Stimulated activated CD4-positive, alpha-beta T cell treated with anti-CD3 and anti-CD28 coated beads, TNF-alpha, amount 100 ng/mL, for 48 hours (primary cell): Measurements from ENCODE around the gene TMEM94.
"Not testable (repeated sequence)": the region's sequence is repeated elsewhere in the genome, so short reads cannot be mapped to it uniquely, and the experiment has no call there.

ENCODE experiments used
- DNase-seq, 3 donors: peaks; one replicate each; pipeline ENCODE4 v3.0.0-alpha.2; 2020; ENCODE audit warnings: low read depth in 3 of 3

The TMEM94 gene

DNA sequence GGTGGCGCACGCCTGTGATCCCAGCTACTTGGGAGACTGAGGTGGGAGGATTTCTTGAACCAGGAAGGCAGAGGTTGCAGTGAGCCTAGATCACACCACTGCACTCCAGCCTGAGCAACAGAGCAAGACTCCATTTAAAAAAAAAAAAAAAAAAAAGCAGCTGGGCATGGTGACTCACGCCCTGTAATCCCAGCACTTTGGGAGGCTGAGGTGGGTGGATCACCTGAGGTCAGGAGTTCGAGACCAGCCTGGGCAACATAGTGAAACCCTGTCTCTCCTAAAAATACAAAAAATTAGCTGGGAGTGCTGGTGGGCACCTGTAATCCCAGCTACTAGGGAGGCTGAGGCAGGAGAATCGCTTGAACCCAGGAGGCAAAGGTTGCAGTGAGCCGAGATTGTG, 10.5 kb upstream of the TMEM94 start:
- DNase-seq, result not testable (repeated sequence)

DNA sequence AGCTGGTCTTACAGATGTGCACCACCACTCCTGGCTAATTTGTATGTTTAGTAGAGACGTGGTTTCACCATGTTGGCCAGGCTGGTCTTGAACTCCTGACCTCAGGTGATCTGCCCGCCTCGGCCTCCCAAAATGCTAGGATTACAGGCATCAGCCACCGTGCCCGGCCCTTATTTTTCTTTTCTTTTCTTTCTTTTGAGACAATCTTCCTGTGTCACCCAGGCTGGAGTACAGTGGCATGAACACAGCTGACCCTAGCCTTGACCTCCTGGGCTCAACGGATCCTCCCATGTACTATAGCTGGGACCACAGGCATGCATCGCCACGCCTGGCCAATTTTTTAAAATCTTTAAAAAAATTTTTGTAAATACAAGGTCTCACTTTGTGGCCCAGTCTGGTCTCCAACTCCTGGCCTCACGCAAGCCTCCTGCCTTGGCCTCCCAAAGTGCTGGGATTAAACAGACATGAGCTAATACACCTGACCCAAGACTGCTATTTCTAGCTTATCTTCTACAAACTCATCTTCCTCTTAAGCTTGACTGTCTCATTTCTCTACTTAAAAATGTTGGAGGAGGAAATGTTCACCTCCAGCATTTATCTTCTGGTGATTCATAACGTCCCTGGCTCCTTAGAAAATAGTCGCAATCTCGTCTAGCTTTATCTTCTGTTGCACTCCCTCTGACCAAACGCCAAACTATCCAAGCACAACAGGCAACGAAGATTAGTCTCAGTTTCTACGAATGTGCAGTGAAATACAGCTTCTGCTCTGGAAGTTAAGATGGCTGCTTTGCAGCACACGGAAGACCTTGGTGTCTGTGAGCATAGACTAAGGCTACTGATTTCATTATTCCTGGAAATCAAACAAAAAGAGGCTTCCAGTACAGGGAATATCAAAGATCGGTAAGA, 8.2 kb upstream of the TMEM94 start:
- DNase-seq, result no peak

DNA sequence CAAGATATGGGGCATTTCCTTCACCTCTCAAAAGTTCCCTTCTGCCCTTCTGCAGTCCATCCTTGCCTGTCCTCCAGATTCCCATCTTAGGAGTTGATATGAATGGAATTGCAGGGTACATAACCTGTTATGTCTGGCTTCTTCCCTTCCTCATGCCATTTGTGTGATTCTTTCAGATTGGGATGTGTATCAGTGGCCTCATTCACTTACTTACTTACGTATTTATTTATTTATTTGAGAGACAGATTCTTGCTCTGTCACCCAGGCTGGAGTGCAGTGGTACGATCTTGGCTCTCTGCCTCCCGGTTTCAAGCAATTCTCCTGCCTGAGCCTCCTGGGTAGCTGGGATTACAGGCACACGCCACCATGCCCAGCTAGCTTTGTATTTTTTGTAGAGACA, 6.2 kb upstream of the TMEM94 start:
- DNase-seq, result no peak

DNA sequence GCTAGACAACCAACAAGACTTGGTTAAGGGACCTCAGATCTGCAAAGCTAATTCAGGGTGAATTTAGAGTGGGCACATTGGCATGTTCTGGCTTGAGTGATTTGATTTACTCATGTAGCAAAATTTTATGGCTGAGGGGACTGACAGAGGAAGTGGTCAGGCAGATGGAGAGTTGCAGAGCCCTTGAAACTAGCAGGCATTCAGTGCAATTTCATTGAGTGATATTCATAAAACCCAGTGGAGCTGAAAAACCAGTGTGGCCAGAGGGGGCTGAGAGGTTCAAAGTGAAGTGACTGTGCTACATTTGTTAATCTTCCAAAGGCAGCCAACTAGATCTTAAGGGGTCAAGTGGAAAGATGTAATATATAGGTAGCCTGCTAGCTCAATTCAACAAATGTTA, 2.2 kb upstream of the TMEM94 start:
- no peak for DNase-seq

DNA sequence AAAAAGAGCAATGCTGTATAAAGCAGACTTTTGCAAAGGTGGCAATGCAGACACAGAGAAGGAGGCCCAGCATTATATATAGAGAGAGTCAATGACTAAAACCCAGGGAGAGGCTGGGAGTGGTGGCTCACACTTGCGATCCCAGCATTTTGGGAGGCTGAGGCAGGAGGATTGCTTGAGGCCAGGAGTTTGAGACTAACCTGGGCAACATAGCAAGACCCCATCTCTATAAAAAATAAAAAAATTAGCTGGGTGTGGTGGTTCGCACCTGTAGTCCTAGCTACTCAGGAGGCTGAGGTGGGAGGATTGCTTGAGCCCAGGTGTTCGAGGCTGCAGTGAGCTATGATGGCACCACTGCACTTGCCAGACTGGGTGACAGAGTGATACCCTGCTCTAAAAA, 1.8 kb upstream of the TMEM94 start:
- DNase-seq, result not testable (repeated sequence)

DNA sequence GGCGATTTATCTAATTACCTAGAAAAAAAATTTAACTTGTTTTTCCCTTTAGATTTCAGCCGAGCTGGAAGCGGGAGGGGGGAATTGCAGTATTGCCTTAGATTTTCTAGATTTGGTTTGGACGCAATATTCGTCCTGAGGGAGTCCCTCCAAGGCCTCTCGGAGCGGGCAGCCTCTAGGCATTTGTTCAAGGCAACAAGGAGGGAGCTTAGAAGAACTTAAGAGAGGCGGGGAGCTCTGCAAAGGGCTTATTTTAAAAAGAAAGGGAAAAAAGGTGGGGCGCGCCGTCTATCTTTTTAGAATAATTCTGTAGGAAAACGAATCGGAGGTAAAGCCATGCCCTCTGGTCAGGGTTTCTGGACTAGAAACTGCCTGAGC, 407 bp upstream of the TMEM94 start:
- DNase-seq, result no peak

DNA sequence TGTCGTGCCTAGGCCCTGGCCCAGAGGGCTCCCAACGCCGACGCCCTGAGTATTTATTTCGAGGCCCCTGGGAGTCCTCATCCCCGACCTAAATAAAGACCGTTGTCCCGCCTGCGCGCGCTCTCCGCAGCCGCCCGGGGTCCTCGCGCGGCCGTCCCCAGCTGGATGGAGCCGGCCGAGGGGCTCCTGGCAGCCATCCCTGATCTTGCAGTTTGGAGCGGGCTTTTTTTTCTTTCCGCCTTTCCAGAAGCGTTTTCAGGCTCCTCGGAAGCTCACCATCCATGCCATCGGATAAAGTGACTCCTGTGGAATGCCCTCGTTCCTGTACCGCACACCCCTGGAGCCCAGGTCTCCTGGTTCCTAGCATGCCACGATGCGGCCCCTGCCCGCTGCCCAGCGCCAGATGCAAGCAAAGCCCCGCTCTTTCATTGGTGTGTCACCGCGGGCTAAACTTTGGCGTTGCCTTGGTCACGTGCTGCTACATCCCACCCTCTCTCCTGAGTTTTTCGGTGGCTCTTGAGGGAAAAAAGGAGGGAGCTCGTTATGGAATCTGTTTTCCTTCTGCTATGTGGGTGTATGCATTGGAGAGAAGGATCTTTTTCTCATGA, 716 bp downstream of the TMEM94 start:
- peak in 1 of 3 donors; percentile 10 for DNase-seq

DNA sequence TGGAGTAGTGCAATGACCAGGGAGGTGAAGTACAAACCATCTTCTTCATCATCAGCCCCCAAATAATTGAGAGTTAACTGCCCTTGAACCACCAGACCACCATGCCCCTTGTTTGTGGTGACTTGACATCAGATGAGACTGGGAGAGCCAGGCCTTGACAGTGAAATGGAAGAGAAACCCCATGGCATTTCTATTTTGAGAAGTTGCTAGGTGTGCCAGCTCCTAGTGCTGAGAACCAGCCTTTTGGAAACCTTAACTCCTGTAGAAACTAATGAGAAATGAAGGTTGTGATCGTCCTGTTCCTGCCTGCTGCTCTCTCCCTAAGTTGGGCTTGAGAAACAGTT, 2.8 kb downstream of the TMEM94 start:
- DNase-seq, result no peak

DNA sequence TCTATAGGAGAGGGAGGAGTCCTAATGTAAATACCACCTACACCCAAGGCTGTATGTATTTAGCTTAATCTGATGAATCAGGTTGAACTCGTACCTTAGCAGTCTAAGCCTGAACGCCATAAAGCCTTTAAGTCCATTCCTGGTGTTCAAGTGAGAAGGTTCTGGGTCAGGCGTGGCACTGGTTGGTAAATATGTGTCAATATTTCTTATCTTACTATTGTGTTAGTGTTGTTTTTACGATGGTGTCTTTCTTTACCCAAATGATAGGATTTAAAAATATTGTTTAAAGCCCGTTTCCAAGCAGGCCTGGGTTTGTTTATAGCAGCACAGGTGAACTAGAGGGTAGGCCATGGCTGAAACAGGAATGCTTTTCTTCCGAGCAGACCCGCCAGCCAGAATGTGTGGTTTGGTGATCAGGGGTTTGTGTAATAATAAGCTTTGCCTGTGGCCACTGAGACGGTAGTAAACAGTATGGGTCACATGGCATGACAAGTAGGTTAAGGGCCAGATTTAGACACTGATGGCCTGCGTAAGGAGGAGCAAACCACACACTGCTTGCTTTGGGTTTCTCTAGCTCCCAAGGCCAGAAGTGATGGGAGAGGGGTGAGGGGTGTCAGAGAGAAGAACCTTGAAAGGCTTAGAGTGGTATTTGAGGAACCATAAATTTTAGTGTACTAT, 3.3 kb downstream of the TMEM94 start:
- DNase-seq, result no peak

DNA sequence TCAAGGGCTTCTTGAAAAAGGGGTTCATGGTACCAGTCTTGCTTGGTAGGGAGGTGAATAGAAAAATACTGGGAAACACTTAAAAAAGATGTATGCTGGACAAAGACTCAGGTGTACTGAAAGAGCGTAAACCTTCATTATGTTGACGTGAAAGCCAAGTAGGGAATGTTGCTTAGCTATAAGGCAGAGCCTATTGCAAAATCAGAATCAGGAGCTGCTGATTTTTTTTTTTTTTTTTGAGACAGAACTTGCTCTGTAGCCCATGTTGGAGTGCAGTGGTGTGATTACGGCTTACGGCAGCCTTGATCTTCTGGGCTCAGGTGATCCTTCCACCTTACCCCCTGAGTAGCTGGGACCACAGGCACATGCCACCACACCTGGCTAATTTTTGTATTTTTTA, 3.9 kb downstream of the TMEM94 start:
- DNase-seq, result no peak

DNA sequence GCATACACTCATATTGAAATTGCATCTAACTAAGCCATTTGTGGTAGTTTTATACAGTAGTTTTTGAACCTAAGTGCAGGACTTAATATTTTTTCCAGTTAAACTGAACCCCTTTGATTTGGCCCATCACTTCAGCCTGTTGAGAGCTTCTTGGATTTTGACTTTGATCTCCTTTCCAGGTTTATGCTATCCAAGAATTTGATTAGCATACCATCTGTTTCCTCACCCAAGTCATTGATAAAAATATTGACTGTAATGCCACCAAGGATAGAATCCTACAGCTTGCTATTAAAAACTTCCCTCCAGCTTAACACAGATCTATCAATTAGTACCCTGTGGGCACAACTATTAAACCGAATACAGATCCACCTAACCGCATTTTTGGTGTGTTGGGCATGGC, 7.2 kb downstream of the TMEM94 start:
- no peak for DNase-seq

DNA sequence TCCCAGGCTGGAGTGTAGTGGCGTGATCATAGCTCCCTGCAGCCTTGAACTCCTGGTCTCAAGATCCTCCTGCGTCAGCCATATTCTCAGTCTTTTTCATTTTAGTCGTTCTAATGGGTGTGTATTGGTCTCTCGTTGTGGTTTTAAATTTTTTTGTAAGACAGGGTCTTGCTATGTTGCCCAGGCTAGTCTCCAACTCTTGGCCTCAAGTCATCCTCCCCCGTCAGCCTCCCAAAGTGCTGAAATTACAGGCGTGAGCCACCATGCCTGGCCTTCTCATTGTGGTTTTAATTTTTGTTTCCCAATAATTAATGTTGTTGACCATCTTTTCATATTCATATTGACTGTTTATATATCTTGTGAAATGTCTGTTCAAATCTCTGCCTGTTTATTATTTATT, 8.6 kb downstream of the TMEM94 start:
- no peak for DNase-seq

DNA sequence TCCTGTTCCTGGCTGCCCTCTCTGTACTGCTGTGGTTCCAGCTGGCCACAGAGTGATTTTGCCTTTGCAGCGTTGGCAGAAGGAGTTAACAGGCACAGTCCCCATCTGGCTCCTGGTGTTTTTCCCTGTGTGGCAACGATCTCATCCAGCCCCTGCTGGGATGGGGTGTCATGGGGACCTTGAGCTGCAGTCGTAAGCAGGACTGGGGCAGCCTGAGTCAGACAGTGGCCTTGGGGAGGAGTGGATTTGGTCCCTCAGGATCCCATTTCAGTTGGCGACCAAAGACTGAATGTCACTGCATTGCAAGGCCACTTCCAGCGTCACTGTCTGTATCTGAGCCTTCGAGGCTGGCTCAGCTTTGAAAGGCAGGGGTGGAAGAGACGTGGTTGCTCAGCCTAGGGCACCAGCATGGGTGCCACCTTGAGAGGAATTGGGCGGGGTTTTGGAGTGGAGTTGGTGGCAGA, 11.9 kb downstream of the TMEM94 start:
- DNase-seq, result no peak

DNA sequence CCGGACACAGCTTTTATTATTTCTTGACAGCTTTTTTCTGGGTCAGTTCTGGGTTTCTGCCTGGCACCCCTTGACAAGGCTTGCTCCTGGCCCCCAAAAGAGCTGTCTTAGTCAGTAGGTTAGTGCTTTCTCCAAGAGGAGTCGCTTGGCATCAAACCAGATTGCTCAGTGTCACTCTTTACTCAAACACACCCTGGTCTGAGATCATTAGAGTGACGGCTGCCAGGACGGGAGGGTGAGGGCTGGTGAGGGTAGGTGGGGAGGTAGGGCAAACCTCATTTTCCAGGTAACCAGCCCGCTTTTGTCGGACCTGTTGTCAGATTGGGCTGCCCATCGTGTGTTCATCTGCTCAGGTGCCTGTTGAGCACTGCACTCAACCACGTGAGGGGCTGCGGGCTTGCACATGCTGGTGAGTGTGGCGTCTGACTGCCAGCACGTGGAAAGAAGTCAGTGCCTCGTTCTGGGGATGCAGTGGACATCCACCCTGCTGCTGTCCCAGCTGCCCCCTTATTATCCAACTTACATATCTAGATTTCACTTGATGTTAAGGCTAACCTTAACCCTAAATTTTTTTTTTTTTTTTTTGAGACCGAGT, 12.4 kb downstream of the TMEM94 start:
- DNase-seq, result no peak

DNA sequence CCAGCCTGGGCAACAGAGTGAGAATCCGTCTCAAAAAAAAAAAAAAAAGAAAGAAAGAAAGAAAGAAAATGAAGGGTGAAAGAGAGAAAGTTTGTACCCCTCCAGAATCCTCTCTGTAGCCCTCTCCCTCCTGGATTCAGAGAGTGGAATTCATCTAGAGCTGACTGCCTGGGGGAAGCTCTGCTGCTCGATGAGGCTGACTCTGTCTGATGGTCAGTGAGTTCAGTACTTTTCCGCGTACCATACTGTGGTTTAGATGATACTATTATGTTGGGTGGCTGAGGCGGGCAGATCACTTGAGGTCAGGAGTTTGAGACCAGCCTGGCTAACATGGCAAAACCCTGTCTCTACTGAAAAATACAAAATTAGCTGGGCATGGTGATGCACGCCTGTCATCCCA, 14.8 kb downstream of the TMEM94 start:
- no peak for DNase-seq

DNA sequence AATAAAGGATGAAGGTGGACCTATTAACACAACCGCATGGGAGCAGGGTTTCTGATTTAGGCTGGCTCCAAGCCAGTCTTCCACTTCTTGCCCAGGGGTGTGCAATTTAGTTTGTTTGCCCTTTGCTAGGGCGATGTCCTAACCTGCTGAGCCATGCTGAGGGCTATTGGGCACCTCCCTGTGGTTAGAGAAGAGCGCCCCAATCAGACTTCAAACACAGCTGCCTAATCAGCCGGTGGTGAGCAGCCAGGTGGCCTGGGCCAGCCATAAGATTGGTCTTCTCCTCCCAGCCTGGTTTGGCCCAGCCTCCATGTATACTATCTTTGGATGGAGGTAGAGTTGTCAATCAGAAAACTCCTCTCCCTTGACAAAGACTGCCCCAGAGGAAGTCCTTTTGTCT, 15.7 kb downstream of the TMEM94 start:
- DNase-seq, result no peak

DNA sequence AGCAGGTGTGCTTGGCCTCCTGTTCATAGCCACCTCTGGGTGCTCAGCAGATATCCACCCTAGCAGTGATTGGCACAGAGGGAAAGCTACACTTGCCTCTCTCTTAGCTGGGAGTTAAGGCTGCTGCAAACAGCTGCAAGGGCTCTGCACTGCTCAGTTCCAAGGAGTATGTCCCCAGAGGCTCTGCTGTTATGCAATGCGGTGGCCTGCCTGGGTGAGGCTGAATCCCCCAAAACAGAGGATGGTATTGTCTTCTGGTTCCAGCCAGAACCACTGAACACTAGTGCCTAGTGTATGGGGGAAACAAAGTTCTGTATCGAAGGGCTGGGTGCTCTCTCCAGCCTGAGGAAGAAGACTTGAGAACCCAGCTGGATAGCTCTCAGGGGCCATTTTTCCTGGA, 16.8 kb downstream of the TMEM94 start:
- no peak for DNase-seq

DNA sequence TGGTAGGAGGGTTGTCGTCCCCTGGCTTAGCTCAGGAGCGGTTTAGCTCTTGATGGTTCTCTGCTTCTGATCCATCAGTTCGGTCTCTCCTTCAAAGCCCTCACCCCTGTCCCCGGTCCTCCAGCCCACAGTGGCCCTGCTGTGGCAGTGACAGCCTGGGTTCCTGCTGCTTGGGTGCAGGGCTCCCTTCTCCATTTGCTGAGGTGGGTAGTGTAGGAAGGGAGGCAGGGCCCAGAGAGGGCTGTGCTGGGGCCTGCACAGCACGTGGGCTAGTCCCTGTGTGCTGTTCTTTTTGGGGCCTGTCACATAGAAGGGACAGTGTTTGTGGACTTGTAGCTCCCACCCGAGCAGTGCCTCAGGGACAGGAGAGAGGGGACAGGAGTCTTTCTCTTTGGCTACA, 18.3 kb downstream of the TMEM94 start:
- no peak for DNase-seq

DNA sequence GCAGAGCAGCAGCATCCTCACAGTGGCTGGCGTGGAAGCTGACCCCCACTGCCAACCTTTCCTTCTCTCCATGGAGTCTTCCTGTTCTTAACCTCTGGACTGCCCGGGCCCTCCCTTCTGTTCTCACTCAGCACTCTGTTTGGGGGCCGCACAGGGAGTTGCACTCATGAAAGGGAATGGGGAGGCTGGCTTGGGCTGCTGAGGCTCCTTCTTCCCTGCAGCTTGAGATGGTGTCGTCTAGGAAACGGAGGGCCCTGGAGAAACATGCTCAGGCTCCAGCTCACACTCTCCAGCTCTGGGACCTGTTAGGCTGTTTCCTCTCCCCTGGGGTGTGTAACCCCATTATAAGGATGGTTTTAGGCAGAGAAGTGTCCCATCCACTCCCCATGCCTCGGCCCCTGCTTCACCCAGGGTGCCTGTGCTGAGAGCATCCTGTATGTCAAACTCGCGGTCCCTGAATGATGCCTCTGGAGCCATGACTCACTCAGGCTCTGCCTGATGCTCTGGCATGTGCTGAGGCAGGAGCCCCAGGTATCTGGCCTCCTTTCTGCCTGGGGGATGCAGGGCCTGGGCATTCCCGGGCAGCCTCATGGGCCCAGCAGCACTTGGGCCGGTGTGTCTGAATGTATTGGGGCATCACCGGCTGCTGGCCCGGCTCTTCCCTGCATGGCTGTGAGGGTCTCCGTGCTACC, 18.9 kb downstream of the TMEM94 start:
- DNase-seq, result no peak

DNA sequence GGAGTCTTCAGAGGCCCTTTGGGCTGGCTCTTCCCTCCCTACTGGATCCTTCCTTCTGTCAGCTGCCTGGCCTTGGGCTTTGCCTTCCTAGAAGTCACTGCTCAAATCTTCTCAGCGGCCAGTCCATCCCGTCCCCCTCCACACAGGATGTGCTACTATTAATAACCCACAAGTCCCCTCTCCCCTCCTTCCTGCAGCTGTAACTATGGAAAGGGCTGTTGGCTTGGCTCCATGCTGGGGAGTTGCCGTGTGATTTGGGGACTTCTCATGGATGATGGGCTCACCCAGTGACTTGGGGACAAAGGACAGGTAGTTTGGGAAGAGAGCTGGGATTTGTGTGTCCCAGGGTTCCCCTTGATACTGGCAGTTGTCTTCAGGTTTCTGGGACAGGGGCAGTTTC, 19.4 kb downstream of the TMEM94 start:
- no peak for DNase-seq

DNA sequence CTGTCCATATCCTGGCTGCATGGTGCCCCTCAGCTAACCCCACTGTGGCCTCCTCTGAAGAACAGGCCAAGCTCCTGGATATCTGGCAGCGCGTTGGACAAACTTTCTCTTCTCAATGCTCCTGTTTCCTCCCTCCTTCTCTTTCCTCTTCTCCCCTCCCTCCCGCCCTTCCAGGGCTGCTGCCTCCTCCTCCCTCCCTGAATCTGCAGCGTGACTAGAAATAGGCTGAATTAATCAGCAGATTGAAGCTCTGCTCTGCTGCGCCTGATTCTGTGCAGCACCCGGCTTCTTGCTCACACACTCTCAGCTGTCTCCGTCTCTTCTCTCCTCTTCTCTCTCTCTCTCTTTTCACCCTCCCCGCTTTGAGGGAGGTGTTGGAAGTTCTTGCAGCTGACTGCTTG, 19.8 kb downstream of the TMEM94 start:
- no peak for DNase-seq
